HG02642 (cell line): ENCODE measurements around the gene TMUB2.

Experiments
- ATAC-seq: cut with Tn5 transposase; IDR thresholded peaks from one replicate; pipeline ENCODE4 v1.9.1; 2021; ENCODE audit warnings: mild to moderate bottlenecking; ENCODE audit not compliant: unreplicated experiment, poor library complexity

The TMUB2 gene

DNA sequence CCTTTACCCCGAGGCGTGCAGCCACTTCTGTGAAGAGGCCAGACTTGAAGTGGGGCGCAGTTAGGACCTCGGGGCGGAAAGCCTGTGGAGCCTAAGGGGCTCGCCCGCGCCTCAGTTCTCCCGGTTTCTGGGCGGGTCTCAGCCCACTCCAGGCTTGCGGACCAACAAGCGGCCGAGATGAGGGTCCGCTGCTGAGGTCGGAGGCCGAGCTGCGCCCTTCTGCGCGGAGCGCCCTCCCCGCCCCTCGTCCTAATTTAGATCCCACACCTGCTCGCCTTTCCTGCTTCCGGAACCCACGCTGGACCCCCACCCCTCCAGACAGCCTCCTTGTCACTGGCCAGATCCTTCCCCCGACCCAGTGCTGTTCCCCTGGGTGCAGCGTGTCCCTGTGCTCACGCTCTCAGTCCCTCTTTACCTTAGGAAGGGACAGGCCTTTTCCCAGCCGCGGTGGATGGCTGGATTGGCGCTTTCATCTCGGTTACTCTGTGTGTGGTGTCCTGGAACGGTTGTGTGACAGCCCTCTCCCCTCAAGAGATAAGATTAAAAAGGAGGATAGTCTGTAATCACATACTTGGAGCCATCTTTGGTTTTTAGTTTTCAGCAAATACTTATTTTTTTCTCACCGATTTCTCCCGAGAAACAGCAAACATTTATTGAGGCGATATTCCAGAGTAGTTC, 13.8 kb downstream of the TMUB2 start:
- no peak for ATAC-seq

DNA sequence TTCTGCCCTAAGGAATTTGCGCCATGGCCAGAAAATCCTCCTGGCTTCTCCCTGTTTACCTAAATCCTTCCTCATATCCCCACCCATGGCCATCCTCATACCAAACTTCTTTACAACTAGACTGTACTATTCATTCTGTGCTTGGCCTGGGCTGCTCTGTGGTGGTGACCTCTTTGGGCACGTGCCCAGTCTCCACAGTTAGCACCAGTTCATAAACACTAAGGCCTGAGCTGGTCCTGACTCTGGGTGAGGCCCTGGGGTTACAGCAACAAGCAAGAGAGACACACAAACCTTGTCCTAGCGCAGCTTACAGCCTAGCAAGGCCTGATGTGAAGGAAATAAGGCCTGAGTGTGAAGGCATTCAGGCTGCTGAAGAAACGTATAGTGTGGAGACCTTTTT, 16.0 kb downstream of the TMUB2 start:
- ATAC-seq, result no peak

DNA sequence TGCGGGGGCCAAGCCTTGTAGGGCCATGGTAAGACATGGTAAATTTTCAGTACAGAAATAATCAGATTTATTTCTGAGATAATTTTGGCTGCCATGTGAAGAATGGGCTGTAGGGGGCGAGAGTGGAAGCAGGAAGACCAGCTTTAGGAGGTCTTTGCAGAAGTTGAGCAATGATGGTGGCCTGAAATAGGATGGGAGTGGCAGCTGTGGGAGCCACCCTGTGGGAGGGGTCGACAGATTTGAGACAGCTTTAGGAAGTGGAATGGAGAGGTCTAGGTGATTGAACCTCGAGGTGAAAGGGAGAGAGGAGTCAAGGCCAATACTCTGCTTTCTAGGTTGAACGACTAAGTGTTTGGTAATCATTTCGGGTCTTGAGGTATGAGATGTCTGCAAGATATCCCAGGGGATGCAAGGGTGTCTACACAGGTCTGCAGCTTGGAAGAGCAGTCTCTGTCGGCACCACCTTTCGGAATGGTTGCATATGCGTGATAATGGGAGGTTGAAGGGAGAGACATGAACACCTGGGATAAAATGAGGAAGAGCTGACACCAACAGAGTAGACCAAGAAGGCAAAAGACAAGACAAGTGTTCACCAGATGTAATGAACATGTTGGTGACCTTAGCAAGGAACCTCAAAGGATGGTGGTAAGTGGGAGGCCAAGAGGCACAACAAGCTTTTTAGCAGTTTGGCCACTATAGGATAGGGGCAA, 17.1 kb downstream of the TMUB2 start:
- no peak for ATAC-seq

DNA sequence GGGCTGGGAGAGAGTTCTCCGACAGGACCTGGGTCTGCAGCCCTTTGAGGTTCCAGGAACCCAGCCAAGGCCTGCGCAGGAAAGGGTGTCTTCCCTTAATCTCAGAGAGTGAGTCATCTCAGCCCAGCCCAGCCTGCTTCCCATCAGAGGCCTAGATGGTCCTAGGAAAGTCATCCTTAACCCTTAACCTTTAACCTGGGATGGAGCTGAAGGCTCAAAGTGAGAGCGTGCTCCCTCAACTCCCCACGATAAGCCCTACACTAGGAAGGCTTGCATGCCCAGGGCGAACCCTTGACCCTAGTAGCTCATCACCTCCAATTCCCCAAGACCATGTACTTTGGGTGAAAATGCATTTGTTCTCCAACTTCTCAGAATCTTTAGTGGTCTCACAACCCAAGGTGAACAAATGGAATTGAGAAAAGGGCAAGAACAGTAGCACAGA, 17.7 kb downstream of the TMUB2 start:
- ATAC-seq, result no peak

DNA sequence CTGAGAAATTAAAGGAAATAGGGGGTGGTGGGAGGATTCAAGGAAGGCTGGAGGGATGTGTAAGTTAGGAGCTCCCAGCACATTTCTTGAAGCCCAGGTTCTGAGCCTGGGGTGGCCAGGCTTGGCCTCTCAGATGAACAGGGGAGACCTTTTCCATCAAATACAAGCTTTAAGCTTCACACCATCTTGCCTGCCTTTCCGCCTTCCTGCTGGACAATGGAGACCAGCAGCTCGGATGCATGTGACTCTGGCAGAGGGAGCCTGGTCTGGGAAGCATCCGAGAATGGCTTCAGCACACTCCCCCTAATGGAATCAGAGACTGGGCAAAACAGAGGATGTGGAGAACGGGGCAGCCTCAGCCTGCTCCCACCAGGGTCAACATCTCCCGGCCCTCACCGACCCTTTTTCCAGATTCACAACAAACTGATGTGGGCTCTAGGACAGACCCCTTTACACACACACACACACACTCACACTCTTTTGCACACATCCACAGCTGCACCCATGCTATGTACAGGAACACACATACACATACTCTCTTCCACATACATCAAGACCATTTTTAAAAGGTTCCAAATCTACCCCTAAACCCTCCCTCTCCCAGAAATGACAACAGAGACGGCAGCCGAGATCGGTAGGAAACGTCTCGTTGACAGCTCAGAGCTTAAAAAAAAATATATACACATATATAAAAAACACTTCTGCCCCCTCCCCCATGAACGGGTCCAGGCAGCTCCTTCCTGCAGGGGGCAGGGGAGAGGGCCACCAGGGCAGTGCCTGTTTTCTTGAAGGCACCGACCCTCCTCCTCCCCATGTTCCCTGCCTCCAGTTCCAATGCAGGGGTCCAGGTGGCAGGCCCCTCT, 19.4 kb downstream of the TMUB2 start:
- ATAC-seq, result no peak

DNA sequence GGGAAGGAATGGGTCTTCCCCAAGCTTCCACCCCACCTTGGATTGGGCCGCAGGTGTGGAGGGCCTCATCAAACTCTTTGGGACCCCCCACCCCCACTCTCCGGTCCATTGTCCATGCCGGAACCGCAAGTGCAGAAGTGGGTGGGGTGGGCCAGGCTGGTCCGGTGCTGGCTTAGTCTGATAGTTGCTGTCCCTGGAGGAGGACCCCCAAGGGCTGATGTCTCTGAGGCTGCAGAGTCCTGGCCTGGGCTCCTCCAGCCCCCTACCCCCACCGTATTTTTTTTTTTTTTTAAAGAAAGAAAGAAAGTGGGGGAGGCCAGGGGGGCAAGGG, 20.0 kb downstream of the TMUB2 start:
- ATAC-seq, result no peak

DNA sequence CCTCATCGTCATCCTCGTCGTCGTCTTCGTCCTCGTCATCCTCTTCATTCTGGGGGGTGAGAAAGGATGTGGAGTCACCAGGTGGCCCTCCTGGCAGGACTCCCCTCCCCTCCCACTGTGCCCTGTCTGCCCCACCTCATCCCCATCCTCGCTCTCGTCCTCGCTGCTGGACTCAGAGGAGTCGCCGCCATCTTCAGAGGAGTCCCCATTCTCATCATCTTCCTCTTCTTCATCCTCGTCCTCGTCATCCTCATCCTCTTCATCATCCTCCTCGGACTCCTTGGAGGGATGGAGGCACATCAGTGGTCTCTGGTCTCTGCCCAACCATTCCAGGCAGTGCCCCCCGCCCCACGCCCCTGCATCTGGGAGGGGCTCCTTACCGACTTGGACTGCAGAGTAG, 20.5 kb downstream of the TMUB2 start:
- no peak for ATAC-seq

DNA sequence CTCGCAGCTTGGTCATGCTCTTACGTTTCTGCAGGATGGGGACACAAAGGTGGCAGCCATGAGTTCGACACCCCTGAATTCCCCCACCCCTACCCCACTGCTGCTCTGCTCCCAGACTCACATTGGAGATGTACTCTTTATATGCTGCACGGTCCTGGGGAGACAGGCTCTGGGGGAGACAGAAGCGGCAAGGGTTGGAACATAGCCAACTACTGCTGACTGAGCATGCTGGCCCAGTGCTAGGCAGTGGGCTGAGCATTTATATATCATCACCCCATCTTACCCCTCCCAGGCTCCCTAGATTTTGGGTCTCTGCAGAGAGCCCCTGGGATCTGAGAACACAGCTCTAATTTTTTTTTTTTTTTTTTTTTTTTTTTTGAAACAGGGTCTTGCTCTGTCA, 21.0 kb downstream of the TMUB2 start:
- ATAC-seq, result no peak

DNA sequence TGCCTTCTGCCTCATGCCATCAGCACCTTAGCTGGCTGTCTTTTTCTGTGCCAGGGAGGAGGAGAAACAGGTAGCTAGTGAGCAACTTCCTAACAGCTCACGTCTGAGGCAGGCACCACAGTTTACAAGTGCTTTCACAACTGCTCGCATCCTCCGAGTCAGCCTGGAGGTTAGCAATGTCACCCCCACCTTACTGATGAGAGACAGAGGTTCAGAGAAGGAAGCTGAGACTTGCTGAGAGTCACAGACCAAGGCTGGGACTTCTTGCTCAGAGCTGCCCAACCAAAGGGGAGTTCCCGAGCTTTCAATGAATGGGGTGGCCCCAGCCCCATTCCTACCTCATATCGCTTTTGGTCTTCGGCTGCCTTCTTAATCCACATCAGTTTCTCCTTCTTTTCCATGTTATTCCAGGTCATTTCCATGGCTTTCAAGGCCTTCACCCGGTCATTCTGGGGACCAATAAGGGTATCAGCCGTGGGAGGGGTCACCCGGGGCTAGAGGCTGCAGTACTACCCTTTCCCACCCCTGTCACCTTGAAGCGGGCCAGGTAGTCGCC, 23.1 kb downstream of the TMUB2 start:
- no peak for ATAC-seq

DNA sequence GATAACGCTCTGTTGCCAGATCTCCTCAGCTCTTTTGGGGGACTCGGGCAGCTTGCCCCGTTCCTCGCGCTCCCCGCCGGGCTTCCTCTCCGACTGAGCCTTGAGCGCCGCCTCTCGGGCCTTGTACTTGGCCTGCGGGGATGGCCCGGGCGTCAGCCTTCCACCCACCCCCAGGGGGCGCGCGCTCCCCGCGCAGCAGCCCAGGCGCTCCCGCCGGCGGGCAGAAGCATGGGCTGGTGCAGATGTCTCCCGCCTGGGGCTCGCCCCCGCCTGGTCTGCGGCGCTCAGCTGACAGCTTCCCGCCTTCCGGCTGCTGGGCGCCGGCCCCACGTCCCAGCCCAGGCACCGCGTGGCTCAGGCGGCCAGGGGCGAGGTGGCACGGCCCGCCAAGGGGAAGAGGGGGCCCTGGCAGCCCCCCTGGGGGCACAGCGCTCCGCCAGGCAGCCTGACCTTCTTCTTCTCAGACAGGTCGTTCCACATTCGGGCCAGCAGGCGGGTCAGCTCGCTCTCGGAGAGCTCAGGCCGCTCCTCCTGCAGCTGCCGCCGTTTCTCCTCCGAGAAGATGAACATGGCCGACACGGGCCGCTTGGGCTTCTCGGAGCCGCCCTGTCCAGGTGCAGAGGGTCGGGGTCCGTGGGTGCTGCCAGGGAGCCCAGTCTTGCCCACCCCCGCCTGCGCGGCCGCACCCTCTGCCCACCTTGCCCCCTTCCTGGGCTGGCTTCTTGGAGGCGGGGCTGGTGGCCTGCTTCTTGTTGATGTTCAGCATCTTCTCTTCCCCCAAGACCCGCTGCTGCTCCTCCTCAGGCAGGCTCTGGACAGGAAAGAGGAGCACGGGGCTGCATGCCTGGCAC, 23.8 kb downstream of the TMUB2 start:
- ATAC-seq, result peak; percentile 83

DNA sequence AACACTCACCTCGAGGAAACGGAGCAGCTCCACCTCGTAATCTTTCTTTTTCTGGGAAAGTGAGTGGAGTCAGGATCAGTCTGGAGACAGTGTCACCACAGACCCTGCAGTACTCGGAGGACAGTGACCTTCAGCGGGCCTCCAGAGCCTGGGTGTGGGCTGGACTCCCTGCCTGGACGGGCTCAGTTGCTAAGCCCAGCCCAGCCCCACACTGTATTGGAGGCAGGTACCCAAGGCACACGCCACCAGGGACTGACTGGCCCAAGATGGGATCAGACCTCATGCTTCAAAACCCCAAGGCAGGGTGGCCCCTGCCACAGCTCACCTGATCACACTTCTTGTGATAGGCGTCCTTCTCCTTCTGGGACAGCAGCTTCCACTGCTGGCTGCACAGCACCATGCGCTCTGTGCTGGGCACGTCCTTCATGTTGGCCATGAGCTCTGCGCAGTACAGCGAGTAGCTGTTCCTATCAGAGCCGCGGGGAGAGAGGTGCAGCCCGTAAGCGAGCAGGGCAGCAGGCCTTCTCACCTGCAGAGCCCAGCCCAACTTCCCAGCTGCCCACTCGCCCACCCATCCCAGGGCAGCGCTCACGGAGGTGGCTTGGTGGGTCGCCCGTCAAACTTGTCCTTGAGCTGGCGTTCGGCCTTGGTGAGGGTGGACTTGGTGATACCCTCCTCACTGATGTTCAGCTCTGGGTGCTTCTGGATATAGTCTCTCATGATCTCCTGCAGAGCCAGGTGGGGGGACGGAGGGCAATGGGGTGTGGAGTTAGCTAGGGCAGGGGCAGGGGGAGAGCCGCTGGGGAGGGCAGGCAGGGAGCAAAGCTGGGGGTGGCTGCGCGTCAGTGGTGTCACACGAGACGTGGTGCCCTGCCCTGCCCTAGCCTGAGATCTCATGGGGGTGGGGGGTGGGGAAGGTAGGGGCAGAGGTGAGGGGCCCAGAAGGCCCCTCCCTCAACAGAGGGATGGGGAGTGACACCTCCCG, 24.8 kb downstream of the TMUB2 start:
- no peak for ATAC-seq

DNA sequence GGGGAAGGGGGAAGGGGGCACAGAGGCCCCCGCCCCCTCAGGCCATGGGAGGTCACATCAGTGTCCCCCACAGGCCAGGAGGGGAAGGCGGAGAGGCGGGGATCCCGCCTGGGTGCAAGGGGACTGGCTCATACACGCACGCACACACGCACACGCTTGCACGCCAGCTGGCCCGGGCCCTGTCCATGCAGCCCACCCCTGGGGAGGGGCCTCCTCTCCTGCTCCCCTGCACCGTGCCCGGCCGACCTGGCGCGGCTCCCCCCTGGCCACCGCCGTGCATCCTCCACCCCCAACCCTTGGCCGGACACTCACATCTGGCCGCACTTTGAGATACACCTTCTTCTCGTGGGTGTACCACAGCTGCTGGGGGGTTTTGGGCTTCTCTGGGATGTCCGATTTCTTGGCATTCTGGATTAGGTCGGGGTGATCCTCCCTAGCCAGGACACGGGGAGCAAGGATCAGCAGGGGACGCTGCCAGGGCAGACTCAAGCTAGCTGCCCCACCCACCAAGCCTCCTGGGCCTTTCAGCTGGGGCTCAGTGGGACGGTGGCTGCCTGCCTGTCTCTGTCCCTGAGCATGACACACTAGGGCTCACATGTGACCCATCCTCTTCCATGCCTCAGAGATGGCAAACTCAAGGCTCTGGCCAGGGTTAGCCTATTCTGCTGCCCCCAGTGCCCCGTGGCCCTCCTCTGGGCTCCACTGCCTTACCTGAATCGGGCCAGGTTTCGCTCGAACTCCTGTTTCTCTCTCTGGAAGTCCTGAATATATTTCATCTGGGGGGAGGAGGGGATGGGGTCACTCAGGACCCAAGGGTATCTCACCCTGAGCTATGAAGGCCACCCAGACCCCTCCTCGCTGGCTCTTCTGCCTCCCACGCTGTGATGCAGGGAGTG, 26.0 kb downstream of the TMUB2 start:
- ATAC-seq, result no peak

DNA sequence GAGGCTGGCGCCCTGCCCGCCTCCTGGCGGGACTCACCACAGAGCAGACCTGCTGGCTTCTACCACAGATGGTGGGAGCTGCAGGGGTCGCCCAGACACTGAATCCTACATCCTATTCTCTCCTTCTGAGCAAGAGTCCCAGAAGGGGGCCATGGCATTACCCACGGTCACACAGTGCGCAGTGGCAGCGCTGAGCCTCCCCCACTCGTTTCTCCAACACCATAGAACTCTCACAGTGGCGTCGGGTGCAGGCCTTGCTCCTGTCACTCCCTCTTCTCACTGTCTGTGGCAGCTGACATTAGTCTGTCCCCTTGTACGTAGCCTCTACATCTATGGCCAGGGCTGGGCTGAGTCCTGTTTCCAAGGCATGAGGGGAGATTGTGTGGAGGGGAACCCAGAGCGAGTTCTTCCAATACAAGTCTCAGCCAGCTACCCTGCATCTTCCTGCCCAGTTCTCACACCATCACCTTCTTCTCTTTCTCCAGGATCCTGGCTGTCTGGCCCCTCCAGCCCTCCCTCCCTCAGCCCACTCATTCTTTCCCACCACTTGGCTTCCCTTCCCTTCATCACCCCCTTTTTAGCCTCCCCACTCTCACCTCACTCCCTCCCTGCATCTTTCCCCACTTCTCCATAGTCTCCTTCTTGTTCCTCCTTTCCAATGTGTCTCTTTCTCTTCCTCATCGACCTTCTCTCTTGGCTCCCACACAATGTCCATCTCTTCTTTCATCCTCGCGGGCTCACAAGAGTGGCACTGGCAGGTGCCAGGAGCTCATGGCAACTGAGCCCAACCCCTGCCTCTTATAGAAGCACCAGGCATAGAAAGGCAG, 26.8 kb downstream of the TMUB2 start:
- ATAC-seq, result no peak

DNA sequence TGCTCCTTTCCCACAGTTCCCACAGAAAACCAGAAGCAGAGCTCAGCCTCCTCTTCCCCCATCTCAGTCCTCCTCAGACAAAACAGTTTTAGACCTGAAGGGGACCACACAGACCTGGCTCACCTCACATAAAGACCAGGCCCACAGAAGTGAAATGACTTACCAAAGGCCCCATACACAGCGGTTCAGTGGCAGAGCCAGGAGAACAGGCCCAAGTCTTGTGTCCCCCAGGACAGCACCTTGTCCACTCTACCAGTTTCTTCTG, 27.4 kb downstream of the TMUB2 start:
- no peak for ATAC-seq

DNA sequence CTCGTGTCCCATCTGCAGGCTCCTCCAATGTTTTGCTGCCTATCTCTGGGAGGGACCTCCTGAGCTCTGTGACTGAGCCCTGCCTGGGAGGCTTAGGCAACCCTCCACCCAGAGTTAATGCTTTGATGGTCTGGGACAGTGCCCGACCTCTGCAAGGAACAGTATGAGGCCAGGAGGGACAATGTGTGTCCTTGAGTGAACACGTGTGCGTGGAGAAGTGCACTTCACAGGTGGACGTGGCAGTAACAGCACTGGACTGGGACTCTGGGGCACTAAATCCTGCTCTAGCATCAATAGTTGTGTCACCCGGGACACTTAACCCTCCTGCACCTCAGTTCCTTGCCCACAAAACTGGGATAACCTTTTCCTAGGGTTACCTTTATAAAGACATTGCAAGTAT, 28.1 kb downstream of the TMUB2 start:
- ATAC-seq, result no peak

DNA sequence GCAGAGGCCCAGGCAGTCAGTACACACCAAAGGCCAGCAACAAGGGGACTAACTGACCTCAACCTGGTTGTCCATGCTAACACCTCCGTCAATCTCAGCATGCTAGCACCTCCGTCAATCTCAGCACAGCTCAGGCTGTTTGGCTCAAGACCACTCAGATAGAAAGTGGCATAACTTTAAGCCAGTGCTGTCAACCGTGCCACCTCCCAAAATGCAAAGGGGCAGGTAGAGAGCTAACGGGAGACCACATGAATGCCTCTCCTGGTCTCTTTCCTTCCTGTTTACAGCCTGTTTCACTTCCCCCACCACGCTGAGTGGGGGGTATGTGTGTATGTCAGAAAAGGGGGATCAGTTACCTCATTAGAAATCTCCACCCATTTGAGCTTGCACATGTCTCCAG, 29.4 kb downstream of the TMUB2 start:
- no peak for ATAC-seq

DNA sequence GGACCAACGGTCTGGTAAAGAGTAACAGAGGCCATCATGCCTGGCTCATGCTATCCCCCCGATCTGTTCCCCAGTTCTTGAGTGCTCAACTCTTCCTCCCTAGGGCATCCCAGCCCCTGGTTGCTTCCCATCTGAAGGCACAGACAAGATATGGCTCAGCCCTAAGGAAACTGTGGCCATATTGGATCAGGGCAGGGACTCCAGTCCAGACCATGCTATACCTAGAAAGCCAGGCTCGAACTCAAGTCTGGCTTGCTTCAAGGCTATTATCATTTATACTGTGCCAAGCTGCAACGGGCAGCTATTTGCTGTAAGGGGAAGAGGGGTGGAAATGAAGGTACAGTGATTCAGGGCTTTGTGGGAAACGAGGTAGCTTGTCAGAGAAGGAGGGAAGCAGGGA, 29.9 kb downstream of the TMUB2 start:
- ATAC-seq, result no peak
